ENCODE data around the gene ATL1.

DNA sequence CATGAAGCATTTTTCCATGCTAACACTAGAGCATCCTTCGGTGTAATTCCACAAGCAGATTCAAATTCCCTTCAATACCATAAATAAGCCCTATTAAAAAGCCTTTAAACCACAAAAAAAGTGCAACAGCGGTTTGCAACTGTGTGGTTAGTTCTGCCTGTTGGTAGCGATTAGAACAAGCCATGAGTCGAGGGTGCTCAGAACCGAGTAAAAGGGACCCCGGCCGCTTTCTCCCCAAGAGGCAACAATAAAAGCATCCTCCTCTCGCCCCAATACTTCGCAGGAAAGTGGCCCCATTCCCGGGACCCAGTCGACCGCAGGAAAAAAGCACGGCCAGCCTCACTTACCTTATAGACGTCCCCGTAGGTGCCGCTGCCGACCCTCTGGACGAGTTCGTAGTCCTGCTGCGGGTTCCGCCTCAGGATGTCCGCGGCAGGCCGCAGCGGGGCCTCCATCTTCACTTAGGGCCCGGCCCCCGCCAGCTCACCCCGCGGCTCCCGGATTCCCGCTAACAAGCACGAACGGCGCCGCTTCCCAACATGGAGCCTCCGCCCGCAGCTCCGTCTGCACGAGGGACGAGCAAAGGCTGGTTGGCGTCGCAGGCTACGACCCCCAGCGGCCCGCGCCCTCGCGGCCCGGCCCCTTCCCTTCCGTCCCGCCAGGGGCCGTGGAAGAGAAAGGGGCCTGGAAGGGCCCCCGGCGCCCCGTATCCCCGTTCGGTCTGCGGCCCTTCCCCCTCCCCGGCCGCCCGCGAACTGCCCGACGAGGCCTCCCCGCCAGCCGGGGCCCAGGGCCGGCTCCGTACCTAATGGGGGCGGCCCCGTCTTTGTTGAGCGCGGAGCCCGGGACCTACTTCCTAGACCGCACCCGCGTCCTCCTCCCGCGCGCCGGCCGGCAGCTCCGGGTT lies 28.1 kb upstream of the ATL1 start:
- TF ChIP-seq POLR2A (IDR thresholded peaks at IDR 0.05; ENCODE audit: low read depth, low read length), result no peak
- no peak for TF ChIP-seq POLR2AphosphoS5 (IDR thresholded peaks at IDR 0.05; ENCODE audit: low read depth, low read length)
- TF ChIP-seq TAF1 (IDR thresholded peaks at IDR 0.05; ENCODE audit: borderline replicate concordance, low read depth, low read length), result no peak
